ENCODE results near the gene SNIP1.
"Not testable (repeated sequence)": the region's sequence is repeated elsewhere in the genome, so short reads cannot be mapped to it uniquely, and the experiment has no call there.

GRCh38 chr1:37518241-37518640 is 35.9 kb downstream of the SNIP1 start:
- not testable (repeated sequence) for TF ChIP-seq EZH2 (IDR thresholded peaks at IDR 0.05; ENCODE audit: low read depth, unreplicated experiment); NANOG (IDR thresholded peaks at IDR 0.05; ENCODE audit: borderline replicate concordance); CREB1 (CRISPR knock-in tag; IDR thresholded peaks at IDR 0.05; ENCODE audit: low read depth); CTCF (conservative IDR thresholded peaks at IDR 0.05; ENCODE audit: low read depth in 2 of 2); POLR2AphosphoS5 (IDR thresholded peaks at IDR 0.05; ENCODE audit: low read depth); STAT1 (IDR thresholded peaks at IDR 0.05; ENCODE audit: unreplicated experiment); JUNB (IDR thresholded peaks at IDR 0.05; ENCODE audit: unreplicated experiment); REST (IDR thresholded peaks at IDR 0.05; ENCODE audit: unreplicated experiment); EZH2phosphoT487 (IDR thresholded peaks at IDR 0.05; ENCODE audit: unreplicated experiment); ETS1 (IDR thresholded peaks at IDR 0.05); ZNF331 (CRISPR knock-in tag; IDR thresholded peaks at IDR 0.05; ENCODE audit: low read depth)

Data from GM23338 (cell line).